Smooth muscle cell (in vitro differentiated cells): ENCODE data around the gene TRMT1. TPM values are rescaled to one million over a fixed set of nuclear protein-coding genes. Genes with fewer than 3 reads are reported as not detected.

Experiments used
- DNase-seq: peaks from one replicate; lab custom pipeline; 2025; ENCODE audit not compliant: unreplicated experiment; lab: John Stamatoyannopoulos, UW
- H2AFZ ChIP-seq: fragments of 200-600 bp; sonication (generic); 2 replicates; pipeline ENCODE4 v1.6.0; 2016; ENCODE audit warnings: antibody characterized with exemption, low read depth, mild to moderate bottlenecking
- H3F3A ChIP-seq: fragments of 200-600 bp; sonication (generic); 2 replicates; pipeline ENCODE4 v1.6.0; 2017; ENCODE audit warnings: antibody characterized with exemption, low read depth
- H3K27ac ChIP-seq: fragments of 200-600 bp; sonication (generic); 2 replicates; pipeline ENCODE4 v1.5.1; 2016; ENCODE audit warnings: low read depth, mild to moderate bottlenecking
- H3K27me3 ChIP-seq: fragments of 200-600 bp; sonication (generic); 2 replicates; pipeline ENCODE4 v1.6.1; 2016; ENCODE audit warnings: low read depth, mild to moderate bottlenecking
- H3K36me3 ChIP-seq: fragments of 200-600 bp; sonication (generic); 2 replicates; pipeline ENCODE4 v1.5.1; 2016; ENCODE audit warnings: low read depth
- H3K4me1 ChIP-seq: fragments of 200-600 bp; sonication (generic); 2 replicates; pipeline ENCODE4 v1.5.1; 2016; ENCODE audit warnings: low read depth
- H3K4me2 ChIP-seq: fragments of 200-600 bp; sonication (generic); 2 replicates; pipeline ENCODE4 v1.6.0; 2016; ENCODE audit warnings: mild to moderate bottlenecking
- H3K4me3 ChIP-seq: fragments of 200-600 bp; sonication (generic); 2 replicates; pipeline ENCODE4 v1.5.1; 2016; ENCODE audit warnings: mild to moderate bottlenecking
- H3K79me2 ChIP-seq: fragments of 200-600 bp; sonication (generic); 2 replicates; pipeline ENCODE4 v1.6.0; 2016; ENCODE audit warnings: low read depth, mild to moderate bottlenecking
- H3K9ac ChIP-seq: fragments of 200-600 bp; sonication (generic); 2 replicates; pipeline ENCODE4 v1.6.0; 2016; ENCODE audit warnings: low read depth
- H3K9me3 ChIP-seq: fragments of 200-600 bp; sonication (generic); replicated peaks from 2 replicates; pipeline ENCODE4 v1.5.1; 2016; ENCODE audit warnings: low read depth
- H4K20me1 ChIP-seq: fragments of 200-600 bp; sonication (generic); 2 replicates; pipeline ENCODE4 v1.6.0; 2016; ENCODE audit warnings: low read depth
- CTCF ChIP-seq: fragments of 200-600 bp; sonication (generic); IDR thresholded peaks from 2 replicates; pipeline ENCODE4 v1.5.1; 2017; ENCODE audit warnings: borderline replicate concordance, mild to moderate bottlenecking, antibody characterized with exemption; ENCODE audit not compliant: insufficient read depth, poor library complexity, severe bottlenecking
- WGBS: methylation state at CpG from one replicate; pipeline ENCODE4 v1.1.7; 2016; ENCODE audit warnings: low lambda C conversion rate; 5-methylcytosine and 5-hydroxymethylcytosine counted together
- polyA plus RNA-seq: library from polyadenylated mRNA; unstranded; fragments of >200 nt; fragmentation: Nextera tagmentation; extraction: Ambion mirVana; gene quantifications from 2 replicates; pipeline ENCODE4 v1.2.1, GENCODE V29; 2016
- total RNA-seq: library from RNA; depleted of rRNA; stranded (reverse); fragments of >200 nt; gene quantifications from 2 replicates; pipeline ENCODE4 v1.2.3, GENCODE V29; 2014

TRMT1 gene
- total and polyA plus RNA-seq, 2 experiments from 2014 or later, result 21.9 to 37.4 TPM

- Histone ChIP-seq H3K4me1 (no peaks in the 10 kb centered on the region), H3K27me3 (no peaks in the 10 kb centered on the region), H4K20me1 (peaks cover 98% of the 10 kb centered on the region), H3K36me3 (no peaks in the 10 kb centered on the region), H3K9ac (no peak overlapping the region), H3K9me3 (no peaks in the 10 kb centered on the region), H3K4me3 (no peak overlapping the region), H3F3A (peaks cover 5% of the 10 kb centered on the region), H2AFZ (no peak overlapping the region), H3K79me2 (peaks cover 90% of the 10 kb centered on the region), H3K4me2 (no peak overlapping the region), H3K27ac (peak overlapping the region; percentile 73)
- no peak for TF ChIP-seq CTCF
- 98% methylated on average over 3 of the region's 3 CpGs for WGBS
- no peak for DNase-seq
These were observed 14.4 kb upstream of the TRMT1 start for GRCh38 chr19:13130886-13131490.

- WGBS, result 95% methylated on average over 9 of the region's 9 CpGs
- Histone ChIP-seq H3K36me3 (no peaks in the 10 kb centered on the region), H3K4me3 (no peak overlapping the region), H3K9me3 (no peaks in the 10 kb centered on the region), H3K27me3 (no peaks in the 10 kb centered on the region), H3F3A (peaks cover 5% of the 10 kb centered on the region), H3K9ac (no peak overlapping the region), H3K79me2 (peaks cover 92% of the 10 kb centered on the region), H3K27ac (no peak overlapping the region), H3K4me2 (no peak overlapping the region), H3K4me1 (no peaks in the 10 kb centered on the region), H4K20me1 (peaks cover 99% of the 10 kb centered on the region), H2AFZ (no peak overlapping the region)
- no peak for DNase-seq
- TF ChIP-seq CTCF, result no peak
These were observed 12.8 kb upstream of the TRMT1 start for GRCh38 chr19:13129384-13129783.

DNA sequence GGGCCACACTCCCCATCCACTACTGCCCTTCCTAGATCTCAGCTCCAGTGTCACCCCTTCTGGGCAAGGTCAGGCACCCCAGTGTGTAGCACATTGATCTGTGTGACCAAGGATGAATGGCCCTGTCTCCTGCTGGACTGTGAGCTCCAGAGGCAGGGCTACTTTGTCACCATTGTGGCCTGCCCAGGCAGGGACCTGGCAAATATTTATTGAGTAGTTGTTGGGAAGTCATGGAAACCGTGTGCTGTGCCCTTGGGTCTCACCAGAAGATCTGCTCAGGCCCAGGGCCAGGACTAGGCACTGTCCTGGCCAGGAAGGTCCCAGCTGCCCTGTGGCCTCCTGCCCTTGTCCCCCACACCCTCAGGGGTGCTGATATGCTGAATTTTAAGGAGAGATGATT, 12.0 kb upstream of the TRMT1 start:
- no peak for TF ChIP-seq CTCF
- Histone ChIP-seq H3K9ac (no peak overlapping the region), H3F3A (peaks cover 5% of the 10 kb centered on the region), H4K20me1 (peaks cover 99% of the 10 kb centered on the region), H3K4me3 (no peak overlapping the region), H2AFZ (no peak overlapping the region), H3K9me3 (no peaks in the 10 kb centered on the region), H3K27ac (no peak overlapping the region), H3K36me3 (no peaks in the 10 kb centered on the region), H3K79me2 (peaks cover 92% of the 10 kb centered on the region), H3K4me2 (no peak overlapping the region), H3K4me1 (no peaks in the 10 kb centered on the region), H3K27me3 (no peaks in the 10 kb centered on the region)
- DNase-seq, result no peak
- 100% methylated on average over 1 of the region's 1 CpG for WGBS

GRCh38 chr19:13127811-13128575, 11.5 kb upstream of the TRMT1 start:
- Histone ChIP-seq H3K27me3 (no peaks in the 10 kb centered on the region), H3K36me3 (no peaks in the 10 kb centered on the region), H2AFZ (no peak overlapping the region), H4K20me1 (peaks cover 99% of the 10 kb centered on the region), H3K9me3 (no peaks in the 10 kb centered on the region), H3F3A (peaks cover 5% of the 10 kb centered on the region), H3K9ac (no peak overlapping the region), H3K79me2 (peaks cover 92% of the 10 kb centered on the region), H3K4me2 (no peak overlapping the region), H3K27ac (no peak overlapping the region), H3K4me1 (peaks cover 3% of the 10 kb centered on the region), H3K4me3 (no peak overlapping the region)
- TF ChIP-seq CTCF, result no peak
- WGBS, result 96% methylated on average over 6 of the region's 6 CpGs
- no peak for DNase-seq
